ENCODE results near the gene MAST3. TPM values are rescaled to one million over a fixed set of nuclear protein-coding genes. Genes with fewer than 3 reads are reported as not detected.
"Not testable (repeated sequence)": the region's sequence is repeated elsewhere in the genome, so short reads cannot be mapped to it uniquely, and the experiment has no call there.

The MAST3 gene
- total and polyA plus RNA-seq, 12 donors: 1.6 to 19.1 (median 11.4) TPM

DNA sequence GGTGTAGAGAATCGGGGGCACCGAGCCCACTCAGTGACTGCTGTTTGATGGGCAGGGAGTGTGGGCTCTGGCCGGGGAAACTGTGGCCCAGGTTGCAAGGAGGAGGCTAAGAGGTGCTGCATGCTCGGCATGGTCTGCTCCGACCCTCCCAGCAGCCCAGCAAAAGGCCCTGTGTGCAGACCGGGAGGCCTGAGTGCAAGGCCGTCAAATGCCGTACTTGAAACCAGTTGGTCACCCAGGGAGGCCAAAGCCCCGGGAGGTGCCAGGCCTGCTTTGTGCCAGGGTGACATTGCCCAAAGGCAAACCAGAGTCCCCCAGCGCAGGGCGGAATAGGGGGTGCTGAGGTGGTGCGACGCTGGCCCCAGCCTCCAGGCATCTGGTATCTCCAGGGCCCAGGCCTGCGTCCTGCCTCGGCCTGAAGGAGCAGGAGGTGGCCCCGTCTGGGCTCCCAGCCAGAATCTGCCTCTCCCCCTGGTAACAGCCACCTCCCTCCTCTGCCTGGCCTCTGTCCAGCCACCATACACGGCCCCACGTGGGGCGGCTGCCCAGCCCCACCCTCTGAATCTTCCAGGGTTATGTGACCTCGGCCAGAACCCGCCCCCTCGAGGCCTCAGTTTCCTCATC, 59.4 kb downstream of the MAST3 start:
- peaks cover 44 to 66% of the 10 kb centered on the region in 2 donors for H3K4me1 ChIP-seq (replicated peaks in 1 of 2)

DNA sequence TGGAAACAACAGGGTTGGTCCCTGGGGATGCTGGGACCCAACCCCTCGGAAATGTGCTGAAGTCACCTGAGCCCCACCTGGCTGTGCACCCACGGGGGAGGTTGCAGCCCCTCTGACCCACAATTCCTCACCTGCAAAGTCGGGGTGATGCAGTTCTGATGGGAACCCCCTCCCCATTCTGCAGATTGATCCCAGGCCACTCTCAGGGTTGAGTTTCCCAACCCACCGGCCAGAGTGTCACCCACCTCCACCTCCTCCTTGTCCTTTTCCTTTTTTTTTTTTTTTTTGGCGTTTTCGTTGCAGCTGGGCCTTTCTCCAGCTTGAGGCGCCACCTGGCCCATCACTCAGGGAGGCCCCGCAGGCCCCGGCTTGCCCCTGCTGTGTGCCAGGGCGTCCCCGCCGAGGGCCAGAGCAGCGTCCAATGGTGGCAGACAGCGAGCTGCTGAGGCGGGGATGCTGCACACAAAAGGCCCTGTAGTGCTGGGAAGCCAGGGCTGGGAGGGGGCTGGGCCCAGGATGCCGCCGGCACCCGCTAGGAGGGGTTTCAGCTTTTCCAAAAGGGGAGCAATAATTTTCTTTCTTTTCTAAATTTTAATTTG, 60.0 kb downstream of the MAST3 start:
- WGBS, 4 donors: 19 to 44% (median 33%) methylated on average over 17 to 18 of the region's 18 CpGs
- Histone ChIP-seq H3K4me3 (no peak overlapping the region), H3K4me1 (replicated peaks in 1 of 2) (peaks cover 44 to 66% of the 10 kb centered on the region in 2 donors), H3K27ac (peak overlapping the region; percentile 69 to 94 (median 87)), H3K27me3 (no peaks in the 10 kb centered on the region), H3K9me3 (replicated peaks in 1 of 3) (no peaks in the 10 kb centered on the region), H3K36me3 (replicated peaks in 1 of 2) (peaks cover 0 to 15% of the 10 kb centered on the region in 2 donors)
- intact Hi-C loops (cut with DNase I): no loop called here
- DNase-seq: peak; percentile 67 to 88 (median 79)
- peak in 1 of 2 donors; percentile 39 for TF ChIP-seq POLR2A (IDR thresholded peaks at IDR 0.05)
- TF ChIP-seq, protein P1, sequence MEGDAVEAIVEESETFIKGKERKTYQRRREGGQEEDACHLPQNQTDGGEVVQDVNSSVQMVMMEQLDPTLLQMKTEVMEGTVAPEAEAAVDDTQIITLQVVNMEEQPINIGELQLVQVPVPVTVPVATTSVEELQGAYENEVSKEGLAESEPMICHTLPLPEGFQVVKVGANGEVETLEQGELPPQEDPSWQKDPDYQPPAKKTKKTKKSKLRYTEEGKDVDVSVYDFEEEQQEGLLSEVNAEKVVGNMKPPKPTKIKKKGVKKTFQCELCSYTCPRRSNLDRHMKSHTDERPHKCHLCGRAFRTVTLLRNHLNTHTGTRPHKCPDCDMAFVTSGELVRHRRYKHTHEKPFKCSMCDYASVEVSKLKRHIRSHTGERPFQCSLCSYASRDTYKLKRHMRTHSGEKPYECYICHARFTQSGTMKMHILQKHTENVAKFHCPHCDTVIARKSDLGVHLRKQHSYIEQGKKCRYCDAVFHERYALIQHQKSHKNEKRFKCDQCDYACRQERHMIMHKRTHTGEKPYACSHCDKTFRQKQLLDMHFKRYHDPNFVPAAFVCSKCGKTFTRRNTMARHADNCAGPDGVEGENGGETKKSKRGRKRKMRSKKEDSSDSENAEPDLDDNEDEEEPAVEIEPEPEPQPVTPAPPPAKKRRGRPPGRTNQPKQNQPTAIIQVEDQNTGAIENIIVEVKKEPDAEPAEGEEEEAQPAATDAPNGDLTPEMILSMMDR (IDR thresholded peaks at IDR 0.05): peak in 1 of 6 experiments; percentile 6

More for the DNA sequence above, 59.4 kb downstream of the MAST3 start:
- H3K36me3 ChIP-seq (replicated peaks in 1 of 2): peaks cover 0 to 11% of the 10 kb centered on the region in 2 donors
- no peaks in the 10 kb centered on the region for H3K27me3 ChIP-seq
- H3K27ac ChIP-seq: peak overlapping the region; percentile 69 to 94 (median 87)
- 5 to 28% (median 20%) methylated on average over 4 to 22 of the region's 22 CpGs for WGBS, 4 donors
- H3K9me3 ChIP-seq (replicated peaks in 1 of 3): no peaks in the 10 kb centered on the region
- TF ChIP-seq, protein P1 (IDR thresholded peaks at IDR 0.05): no peak
- TF ChIP-seq POLR2A (IDR thresholded peaks at IDR 0.05): peak; percentile 13 to 66
- no peak overlapping the region for H3K4me3 ChIP-seq
- DNase-seq: peak; percentile 95 to 99 (median 97)
- intact Hi-C loops (cut with DNase I): no loop called here

GRCh38 chr19:18158467-18158866, 60.9 kb downstream of the MAST3 start:
- TF ChIP-seq, protein P1 (IDR thresholded peaks at IDR 0.05): no peak
- no peak for TF ChIP-seq POLR2A (IDR thresholded peaks at IDR 0.05)
- Histone ChIP-seq H3K9me3 (replicated peaks in 1 of 3) (no peaks in the 10 kb centered on the region), H3K36me3 (replicated peaks in 1 of 2) (peaks cover 0 to 24% of the 10 kb centered on the region in 2 donors), H3K4me1 (replicated peaks in 1 of 2) (peaks cover 44 to 66% of the 10 kb centered on the region in 2 donors), H3K27me3 (no peaks in the 10 kb centered on the region), H3K27ac (peak overlapping the region in 2 of 5 donors; percentile 84 to 94), H3K4me3 (no peak overlapping the region)
- intact Hi-C loops (cut with DNase I): no loop called here
- 64 to 78% (median 68%) methylated on average over 4 of the region's 4 CpGs for WGBS, 4 donors
- DNase-seq: no peak

- H3K27ac ChIP-seq: peak overlapping the region in 1 of 5 donors; percentile 94
- H3K36me3 ChIP-seq (replicated peaks in 1 of 2): peaks cover 0 to 31% of the 10 kb centered on the region in 2 donors
- intact Hi-C loops (cut with DNase I); H3K27me3 ChIP-seq; H3K4me3 ChIP-seq; H3K9me3 ChIP-seq (replicated peaks in 1 of 3); DNase-seq: not testable (repeated sequence)
- WGBS, 4 donors: 87 to 93% (median 89%) methylated on average over 6 of the region's 6 CpGs
- H3K4me1 ChIP-seq (replicated peaks in 1 of 2): peaks cover 43 to 59% of the 10 kb centered on the region in 2 donors
These were observed 61.6 kb downstream of the MAST3 start for GRCh38 chr19:18159059-18159616.
